OCI-LY7 (cell line): ENCODE data around the gene C16orf82. TPM values are rescaled to one million over a fixed set of nuclear protein-coding genes. Genes with fewer than 3 reads are reported as not detected.

Source experiments
- BruUV-seq: library from RNA; stranded (reverse); fragments of 400-500 nt; replicated peaks from 2 replicates; lab custom pipeline; 2021; lab: Mats Ljungman, UMichigan
- CTCF ChIA-PET: fragments of 300-600 bp; sonication (Branson Sonifier 250); formaldehyde crosslinking; loops from one replicate; lab custom pipeline; 2022; ENCODE audit warnings: antibody characterized with exemption; ENCODE audit not compliant: unreplicated experiment; lab: Charles Lee
- POLR2A ChIA-PET: fragments of 300-600 bp; sonication (Branson Sonifier 250); formaldehyde crosslinking; loops from one replicate; lab custom pipeline; 2022; ENCODE audit warnings: antibody characterized with exemption; lab: Charles Lee
- DNase-seq: peaks from one replicate; pipeline ENCODE4 v3.0.0-alpha.2; 2015; ENCODE audit warnings: low spot score
- H2AFZ ChIP-seq: fragments of 200-600 bp; sonication (generic), shearing (Covaris generic); 2 replicates; pipeline ENCODE4 v1.6.1; 2014; ENCODE audit warnings: mild to moderate bottlenecking, antibody characterized with exemption, low read length, moderate library complexity
- H3K27ac ChIP-seq: fragments of 200-600 bp; sonication (generic); 2 replicates; pipeline ENCODE4 v1.5.1; 2014; ENCODE audit warnings: mixed run types, low read depth, mild to moderate bottlenecking, moderate library complexity, low read length, inconsistent platforms; ENCODE audit not compliant: poor library complexity, severe bottlenecking
- H3K36me3 ChIP-seq: fragments of 200-600 bp; sonication (generic); 2 replicates; pipeline ENCODE4 v1.6.1; 2014; ENCODE audit warnings: mild to moderate bottlenecking, antibody characterized with exemption, low read length, moderate library complexity, mixed read lengths; ENCODE audit not compliant: insufficient read depth
- H3K4me1 ChIP-seq: fragments of 200-600 bp; sonication (generic); 2 replicates; pipeline ENCODE4 v1.5.1; 2014; ENCODE audit warnings: mild to moderate bottlenecking, low read length; ENCODE audit not compliant: insufficient read depth, poor library complexity, severe bottlenecking
- H3K4me2 ChIP-seq: fragments of 200-600 bp; sonication (generic); 2 replicates; pipeline ENCODE4 v1.6.1; 2014; ENCODE audit warnings: mild to moderate bottlenecking, low read length
- H3K4me3 ChIP-seq: fragments of 200-600 bp; sonication (generic); 2 replicates; pipeline ENCODE4 v1.5.1; 2014; ENCODE audit warnings: mild to moderate bottlenecking, low read depth, low read length; ENCODE audit not compliant: poor library complexity, severe bottlenecking
- H3K79me2 ChIP-seq: fragments of 200-600 bp; sonication (generic); 2 replicates; pipeline ENCODE4 v1.6.1; 2016; ENCODE audit warnings: low read depth, mild to moderate bottlenecking, low read length, moderate library complexity, mixed read lengths; ENCODE audit not compliant: insufficient read depth
- H3K9me2 ChIP-seq: fragments of 200-600 bp; sonication (generic); 2 replicates; pipeline ENCODE4 v1.6.1; 2016; ENCODE audit warnings: mild to moderate bottlenecking, low read length, mixed read lengths; ENCODE audit not compliant: insufficient read depth
- H3K9me3 ChIP-seq: fragments of 200-600 bp; sonication (generic); 2 replicates; pipeline ENCODE4 v1.6.1; 2014; ENCODE audit warnings: mild to moderate bottlenecking, mixed run types, low read length, mixed read lengths
- H4K20me1 ChIP-seq: fragments of 200-600 bp; sonication (generic); 2 replicates; pipeline ENCODE4 v1.6.1; 2014; ENCODE audit warnings: mild to moderate bottlenecking, antibody characterized with exemption, low read length, moderate library complexity, mixed read lengths; ENCODE audit not compliant: insufficient read depth
- EZH2phosphoT487 ChIP-seq: fragments of 200-600 bp; sonication (generic); IDR thresholded peaks from 2 replicates; pipeline ENCODE4 v1.6.1; 2018; ENCODE audit warnings: low read depth, borderline replicate concordance, mild to moderate bottlenecking, mixed run types, antibody characterized with exemption, low read length, moderate library complexity, mixed read lengths
- intact Hi-C: fragments of 100-400 bp; cut with micrococcal nuclease; formaldehyde crosslinking; loops from one replicate; pipeline ENCODE4 v1.10.0; 2022; ENCODE audit not compliant: unreplicated experiment
- total RNA-seq, 2 experiments: library from RNA; depleted of rRNA in 1 of 2; stranded (reverse); fragments of >200 nt in 1 of 2; shearing (Covaris generic) in 1 of 2; gene quantifications; 2 replicates each; pipeline ENCODE4 v1.2.3, GENCODE V29; 2014 to 2022
- TF ChIP-seq, protein P1 (sequence below): fragments of 200-600 bp; sonication (generic); conservative IDR thresholded peaks from 2 replicates; pipeline ENCODE4 v1.5.1; 2014; ENCODE audit warnings: mild to moderate bottlenecking, antibody characterized with exemption, low read length, moderate library complexity, mixed read lengths

C16orf82 gene
- total RNA-seq, 2 experiments from 2014 or later = not detected

DNA sequence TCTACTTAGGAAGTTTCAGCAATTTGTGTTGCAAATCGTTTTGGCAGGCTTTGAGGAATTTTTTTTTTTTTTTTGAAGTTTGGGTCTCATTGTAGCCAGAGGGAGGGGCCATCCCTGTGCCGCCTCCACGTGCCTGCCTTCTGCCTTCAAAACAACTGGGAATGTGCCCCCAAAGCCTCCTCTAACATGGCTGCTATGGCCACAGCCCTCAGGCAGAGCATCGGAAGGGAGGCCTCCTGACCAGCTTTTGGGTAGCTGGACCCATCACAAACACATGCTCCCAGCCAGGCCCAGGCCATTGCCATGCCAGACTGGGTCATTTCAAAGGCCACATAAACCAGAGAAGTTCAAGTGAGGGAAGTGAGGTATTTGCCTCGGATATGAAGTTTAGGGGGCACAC is 21.5 kb downstream of the C16orf82 start:
- H3K79me2 ChIP-seq = no peaks in the 10 kb centered on the region
- H3K4me1 ChIP-seq = no peaks in the 10 kb centered on the region
- intact Hi-C loops = no loop called here
- TF ChIP-seq, protein P1, sequence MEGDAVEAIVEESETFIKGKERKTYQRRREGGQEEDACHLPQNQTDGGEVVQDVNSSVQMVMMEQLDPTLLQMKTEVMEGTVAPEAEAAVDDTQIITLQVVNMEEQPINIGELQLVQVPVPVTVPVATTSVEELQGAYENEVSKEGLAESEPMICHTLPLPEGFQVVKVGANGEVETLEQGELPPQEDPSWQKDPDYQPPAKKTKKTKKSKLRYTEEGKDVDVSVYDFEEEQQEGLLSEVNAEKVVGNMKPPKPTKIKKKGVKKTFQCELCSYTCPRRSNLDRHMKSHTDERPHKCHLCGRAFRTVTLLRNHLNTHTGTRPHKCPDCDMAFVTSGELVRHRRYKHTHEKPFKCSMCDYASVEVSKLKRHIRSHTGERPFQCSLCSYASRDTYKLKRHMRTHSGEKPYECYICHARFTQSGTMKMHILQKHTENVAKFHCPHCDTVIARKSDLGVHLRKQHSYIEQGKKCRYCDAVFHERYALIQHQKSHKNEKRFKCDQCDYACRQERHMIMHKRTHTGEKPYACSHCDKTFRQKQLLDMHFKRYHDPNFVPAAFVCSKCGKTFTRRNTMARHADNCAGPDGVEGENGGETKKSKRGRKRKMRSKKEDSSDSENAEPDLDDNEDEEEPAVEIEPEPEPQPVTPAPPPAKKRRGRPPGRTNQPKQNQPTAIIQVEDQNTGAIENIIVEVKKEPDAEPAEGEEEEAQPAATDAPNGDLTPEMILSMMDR = no peak
- TF ChIP-seq EZH2phosphoT487 = no peak
- H3K9me2 ChIP-seq = no peaks in the 10 kb centered on the region
- H2AFZ ChIP-seq = no peak overlapping the region
- ChIA-PET CTCF (no interaction called here), POLR2A (no interaction called here)
- no peak overlapping the region for H3K4me3 ChIP-seq
- no TSS peak for BruUV-seq
- no peak for DNase-seq
- H3K27ac ChIP-seq = no peak overlapping the region
- no peak overlapping the region for H3K4me2 ChIP-seq
- H3K9me3 ChIP-seq = no peaks in the 10 kb centered on the region
- no peaks in the 10 kb centered on the region for H3K36me3 ChIP-seq
- H4K20me1 ChIP-seq = no peaks in the 10 kb centered on the region

GRCh38 chr16:27096375-27096774 is 29.6 kb downstream of the C16orf82 start:
- ChIA-PET CTCF (no interaction called here), POLR2A (no interaction called here)
- Histone ChIP-seq H3K36me3 (no peaks in the 10 kb centered on the region), H3K9me3 (no peaks in the 10 kb centered on the region), H3K9me2 (no peaks in the 10 kb centered on the region), H3K79me2 (no peaks in the 10 kb centered on the region), H3K27ac (no peak overlapping the region), H3K4me2 (no peak overlapping the region), H2AFZ (no peak overlapping the region), H3K4me1 (no peaks in the 10 kb centered on the region), H4K20me1 (no peaks in the 10 kb centered on the region), H3K4me3 (no peak overlapping the region)
- no TSS peak for BruUV-seq
- intact Hi-C loops = no loop called here
- TF ChIP-seq, protein P1 = no peak
- no peak for TF ChIP-seq EZH2phosphoT487
- no peak for DNase-seq

- no peak for DNase-seq
- no peaks in the 10 kb centered on the region for H4K20me1 ChIP-seq
- POLR2A ChIA-PET = no interaction called here
- H3K4me2 ChIP-seq = no peak overlapping the region
- H3K36me3 ChIP-seq = no peaks in the 10 kb centered on the region
- intact Hi-C loops = no loop called here
- no peaks in the 10 kb centered on the region for H3K9me3 ChIP-seq
- H3K9me2 ChIP-seq = no peaks in the 10 kb centered on the region
- H3K4me1 ChIP-seq = no peaks in the 10 kb centered on the region
- H2AFZ ChIP-seq = no peak overlapping the region
- BruUV-seq = no TSS peak
- H3K79me2 ChIP-seq = no peaks in the 10 kb centered on the region
- CTCF ChIA-PET = no interaction called here
- TF ChIP-seq, protein P1 = no peak
- TF ChIP-seq EZH2phosphoT487 = no peak
- no peak overlapping the region for H3K27ac ChIP-seq
- H3K4me3 ChIP-seq = no peak overlapping the region
These were observed 31.1 kb downstream of the C16orf82 start for GRCh38 chr16:27097800-27098230.
